ENCODE measurements around the gene SUCLG1.

The SUCLG1 gene

GRCh38 chr2:84442888-84443287 is 16.2 kb downstream of the SUCLG1 start:
- peaks cover 51 to 60% of the 10 kb centered on the region in 2 donors for H3K36me3 ChIP-seq (ENCODE audit: control insufficient read depth in 1 of 2, insufficient read depth in 2 of 2, low read length in 2 of 2)
- no peaks in the 10 kb centered on the region for H3K9me3 ChIP-seq (ENCODE audit: control insufficient read depth in 1 of 2, low read length in 2 of 2)
- H3K27me3 ChIP-seq (ENCODE audit: low read depth, low read length) = no peaks in the 10 kb centered on the region
- no peaks in the 10 kb centered on the region for H3K4me1 ChIP-seq (ENCODE audit: control insufficient read depth in 1 of 2, insufficient read depth in 2 of 2, low read length in 2 of 2)
- H3K27ac ChIP-seq (ENCODE audit: low read length) = no peak overlapping the region
- no peak overlapping the region for H3K4me3 ChIP-seq (ENCODE audit: low read depth in 1 of 2, low read length in 2 of 2)

- no peak overlapping the region for H3K4me3 ChIP-seq (ENCODE audit: low read depth in 1 of 2, low read length in 2 of 2)
- no peak overlapping the region for H3K27ac ChIP-seq (ENCODE audit: low read length)
- H3K9me3 ChIP-seq (ENCODE audit: control insufficient read depth in 1 of 2, low read length in 2 of 2) = no peaks in the 10 kb centered on the region
- no peaks in the 10 kb centered on the region for H3K27me3 ChIP-seq (ENCODE audit: low read depth, low read length)
- peaks cover 51 to 60% of the 10 kb centered on the region in 2 donors for H3K36me3 ChIP-seq (ENCODE audit: control insufficient read depth in 1 of 2, insufficient read depth in 2 of 2, low read length in 2 of 2)
- H3K4me1 ChIP-seq (ENCODE audit: control insufficient read depth in 1 of 2, insufficient read depth in 2 of 2, low read length in 2 of 2) = peaks cover 0 to 4% of the 10 kb centered on the region in 2 donors
Observed at GRCh38 chr2:84441505-84441904, 17.6 kb downstream of the SUCLG1 start.

GRCh38 chr2:84441036-84441435 is 18.0 kb downstream of the SUCLG1 start:
- H3K4me3 ChIP-seq (ENCODE audit: low read depth in 1 of 2, low read length in 2 of 2) = no peak overlapping the region
- peaks cover 0 to 8% of the 10 kb centered on the region in 2 donors for H3K4me1 ChIP-seq (ENCODE audit: control insufficient read depth in 1 of 2, insufficient read depth in 2 of 2, low read length in 2 of 2)
- H3K36me3 ChIP-seq (ENCODE audit: control insufficient read depth in 1 of 2, insufficient read depth in 2 of 2, low read length in 2 of 2) = peaks cover 49 to 56% of the 10 kb centered on the region in 2 donors
- H3K27me3 ChIP-seq (ENCODE audit: low read depth, low read length) = no peaks in the 10 kb centered on the region
- no peak overlapping the region for H3K27ac ChIP-seq (ENCODE audit: low read length)
- no peaks in the 10 kb centered on the region for H3K9me3 ChIP-seq (ENCODE audit: control insufficient read depth in 1 of 2, low read length in 2 of 2)

GRCh38 chr2:84435345-84436025 is 23.6 kb downstream of the SUCLG1 start:
- Histone ChIP-seq H3K27me3 (ENCODE audit: low read depth, low read length) (no peaks in the 10 kb centered on the region), H3K9me3 (ENCODE audit: control insufficient read depth in 1 of 2, low read length in 2 of 2) (no peaks in the 10 kb centered on the region), H3K36me3 (ENCODE audit: control insufficient read depth in 1 of 2, insufficient read depth in 2 of 2, low read length in 2 of 2) (peaks cover 29 to 47% of the 10 kb centered on the region in 2 donors), H3K4me3 (ENCODE audit: low read depth in 1 of 2, low read length in 2 of 2) (no peak overlapping the region), H3K4me1 (ENCODE audit: control insufficient read depth in 1 of 2, insufficient read depth in 2 of 2, low read length in 2 of 2) (peaks cover 0 to 24% of the 10 kb centered on the region in 2 donors), H3K27ac (ENCODE audit: low read length) (no peak overlapping the region)

DNA sequence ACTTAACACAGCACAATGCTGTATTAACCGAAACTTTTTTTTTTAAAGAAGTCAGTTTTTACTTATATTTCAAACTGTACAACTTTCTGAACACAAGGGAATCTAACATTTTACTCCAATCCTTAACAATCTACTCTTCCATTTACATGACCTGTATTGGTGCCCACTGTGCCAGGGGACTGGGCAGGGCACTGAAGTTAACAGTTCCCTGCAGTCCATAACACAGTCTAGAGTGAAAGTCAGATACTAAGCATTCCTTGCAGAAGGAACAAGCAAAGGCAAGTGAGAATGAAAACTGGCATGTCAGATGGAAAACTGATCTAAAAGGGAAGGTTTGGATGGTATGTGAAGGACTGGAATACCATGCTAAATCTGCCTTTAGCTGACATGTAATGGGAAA is 29.8 kb downstream of the SUCLG1 start:
- Histone ChIP-seq H3K36me3 (ENCODE audit: control insufficient read depth in 1 of 2, insufficient read depth in 2 of 2, low read length in 2 of 2) (peaks cover 42 to 63% of the 10 kb centered on the region in 2 donors), H3K9me3 (ENCODE audit: control insufficient read depth in 1 of 2, low read length in 2 of 2) (no peaks in the 10 kb centered on the region), H3K27ac (ENCODE audit: low read length) (no peak overlapping the region), H3K4me3 (ENCODE audit: low read depth in 1 of 2, low read length in 2 of 2) (no peak overlapping the region), H3K4me1 (ENCODE audit: control insufficient read depth in 1 of 2, insufficient read depth in 2 of 2, low read length in 2 of 2) (no peaks in the 10 kb centered on the region), H3K27me3 (ENCODE audit: low read depth, low read length) (no peaks in the 10 kb centered on the region)

- Histone ChIP-seq H3K36me3 (ENCODE audit: control insufficient read depth in 1 of 2, insufficient read depth in 2 of 2, low read length in 2 of 2) (peaks cover 47 to 67% of the 10 kb centered on the region in 2 donors), H3K27me3 (ENCODE audit: low read depth, low read length) (no peaks in the 10 kb centered on the region), H3K9me3 (ENCODE audit: control insufficient read depth in 1 of 2, low read length in 2 of 2) (no peaks in the 10 kb centered on the region), H3K4me1 (ENCODE audit: control insufficient read depth in 1 of 2, insufficient read depth in 2 of 2, low read length in 2 of 2) (no peaks in the 10 kb centered on the region), H3K27ac (ENCODE audit: low read length) (no peak overlapping the region), H3K4me3 (ENCODE audit: low read depth in 1 of 2, low read length in 2 of 2) (no peak overlapping the region)
Observed at GRCh38 chr2:84427235-84428138, 31.6 kb downstream of the SUCLG1 start.

DNA sequence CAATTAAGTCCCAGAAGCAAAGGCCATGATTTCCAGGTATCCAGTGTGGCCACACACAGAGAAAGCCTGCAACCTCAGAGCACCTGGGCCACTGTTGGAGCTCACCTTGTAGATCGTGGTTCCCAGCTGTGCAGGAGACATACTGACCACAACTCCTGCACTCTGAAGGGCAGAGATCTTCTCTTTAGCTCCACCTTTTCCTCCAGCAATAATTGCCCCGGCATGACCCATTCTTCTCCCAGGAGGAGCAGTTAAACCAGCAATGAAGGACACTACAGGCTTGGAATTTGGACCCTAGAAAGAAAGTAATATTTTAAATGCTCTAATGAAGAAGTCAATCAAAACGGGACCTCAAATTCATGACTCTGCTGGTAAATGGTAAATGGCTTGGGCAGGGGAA is 33.8 kb downstream of the SUCLG1 start:
- peaks cover 35 to 51% of the 10 kb centered on the region in 2 donors for H3K36me3 ChIP-seq (ENCODE audit: control insufficient read depth in 1 of 2, insufficient read depth in 2 of 2, low read length in 2 of 2)
- H3K4me3 ChIP-seq (ENCODE audit: low read depth in 1 of 2, low read length in 2 of 2) = no peak overlapping the region
- no peaks in the 10 kb centered on the region for H3K4me1 ChIP-seq (ENCODE audit: control insufficient read depth in 1 of 2, insufficient read depth in 2 of 2, low read length in 2 of 2)
- no peaks in the 10 kb centered on the region for H3K27me3 ChIP-seq (ENCODE audit: low read depth, low read length)
- H3K27ac ChIP-seq (ENCODE audit: low read length) = no peak overlapping the region
- no peaks in the 10 kb centered on the region for H3K9me3 ChIP-seq (ENCODE audit: control insufficient read depth in 1 of 2, low read length in 2 of 2)

DNA sequence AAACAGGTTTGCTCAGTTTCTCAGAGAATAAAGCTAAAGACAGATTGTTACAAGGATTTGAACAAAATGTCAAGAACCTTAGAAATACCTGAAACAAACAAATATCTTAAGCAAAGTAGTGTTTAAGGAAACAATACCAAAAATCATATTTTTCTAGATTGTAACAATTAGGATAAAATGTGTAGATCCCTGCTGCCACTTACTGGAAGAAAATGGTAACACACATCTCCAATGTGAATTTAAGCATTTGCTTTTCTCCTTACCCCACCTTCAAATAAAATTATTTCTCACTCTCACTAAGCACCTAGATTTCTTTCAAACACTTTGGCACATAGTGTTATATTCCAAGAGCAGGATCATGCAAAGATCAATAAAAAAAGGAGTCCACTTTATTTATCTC is 34.9 kb downstream of the SUCLG1 start:
- Histone ChIP-seq H3K9me3 (ENCODE audit: control insufficient read depth in 1 of 2, low read length in 2 of 2) (no peaks in the 10 kb centered on the region), H3K4me1 (ENCODE audit: control insufficient read depth in 1 of 2, insufficient read depth in 2 of 2, low read length in 2 of 2) (no peaks in the 10 kb centered on the region), H3K27ac (ENCODE audit: low read length) (no peak overlapping the region), H3K27me3 (ENCODE audit: low read depth, low read length) (no peaks in the 10 kb centered on the region), H3K4me3 (ENCODE audit: low read depth in 1 of 2, low read length in 2 of 2) (no peak overlapping the region), H3K36me3 (ENCODE audit: control insufficient read depth in 1 of 2, insufficient read depth in 2 of 2, low read length in 2 of 2) (peaks cover 24 to 40% of the 10 kb centered on the region in 2 donors)

DNA sequence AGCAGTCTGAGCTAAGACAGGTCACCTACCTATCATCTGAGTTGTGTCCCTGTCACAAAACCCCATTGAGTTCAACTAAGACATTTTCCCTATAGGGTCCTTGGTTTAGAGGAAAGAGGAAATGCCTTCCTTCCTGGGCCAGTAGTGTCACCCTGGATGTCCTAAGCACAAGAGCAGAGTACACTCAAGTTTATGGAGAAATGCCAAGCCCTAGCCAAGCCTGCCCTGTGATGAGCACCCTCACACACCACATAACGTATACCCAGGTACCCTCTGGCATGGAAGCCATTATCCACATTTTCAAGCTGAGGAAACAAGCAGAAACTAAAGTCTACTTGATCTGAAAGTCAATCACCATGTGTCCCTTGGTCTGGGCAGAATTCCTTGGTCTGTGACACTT is 37.3 kb downstream of the SUCLG1 start:
- Histone ChIP-seq H3K27ac (ENCODE audit: low read length) (no peak overlapping the region), H3K9me3 (ENCODE audit: control insufficient read depth in 1 of 2, low read length in 2 of 2) (no peaks in the 10 kb centered on the region), H3K4me1 (ENCODE audit: control insufficient read depth in 1 of 2, insufficient read depth in 2 of 2, low read length in 2 of 2) (no peaks in the 10 kb centered on the region), H3K4me3 (ENCODE audit: low read depth in 1 of 2, low read length in 2 of 2) (no peak overlapping the region), H3K36me3 (ENCODE audit: control insufficient read depth in 1 of 2, insufficient read depth in 2 of 2, low read length in 2 of 2) (peaks cover 23 to 33% of the 10 kb centered on the region in 2 donors), H3K27me3 (ENCODE audit: low read depth, low read length) (no peaks in the 10 kb centered on the region)

- Histone ChIP-seq H3K4me1 (ENCODE audit: control insufficient read depth in 1 of 2, insufficient read depth in 2 of 2, low read length in 2 of 2) (no peaks in the 10 kb centered on the region), H3K36me3 (ENCODE audit: control insufficient read depth in 1 of 2, insufficient read depth in 2 of 2, low read length in 2 of 2) (peaks cover 23 to 33% of the 10 kb centered on the region in 2 donors), H3K4me3 (ENCODE audit: low read depth in 1 of 2, low read length in 2 of 2) (no peak overlapping the region), H3K27me3 (ENCODE audit: low read depth, low read length) (no peaks in the 10 kb centered on the region), H3K9me3 (ENCODE audit: control insufficient read depth in 1 of 2, low read length in 2 of 2) (no peaks in the 10 kb centered on the region), H3K27ac (ENCODE audit: low read length) (no peak overlapping the region)
Observed at GRCh38 chr2:84421197-84421596, 37.9 kb downstream of the SUCLG1 start.

GRCh38 chr2:84417453-84418145 is 41.5 kb downstream of the SUCLG1 start:
- Histone ChIP-seq H3K4me1 (ENCODE audit: control insufficient read depth in 1 of 2, insufficient read depth in 2 of 2, low read length in 2 of 2) (no peaks in the 10 kb centered on the region), H3K27me3 (ENCODE audit: low read depth, low read length) (no peaks in the 10 kb centered on the region), H3K4me3 (ENCODE audit: low read depth in 1 of 2, low read length in 2 of 2) (no peak overlapping the region), H3K27ac (ENCODE audit: low read length) (no peak overlapping the region), H3K9me3 (ENCODE audit: control insufficient read depth in 1 of 2, low read length in 2 of 2) (no peaks in the 10 kb centered on the region), H3K36me3 (ENCODE audit: control insufficient read depth in 1 of 2, insufficient read depth in 2 of 2, low read length in 2 of 2) (peaks cover 0 to 2% of the 10 kb centered on the region in 2 donors)

All from muscle layer of duodenum (tissue), 2 donors.